B cell (primary cell): ENCODE data around the gene PRKAR2A.

Experiments
- CTCF ChIP-seq: fragments of 200-600 bp; IDR thresholded peaks from one replicate; pipeline ENCODE4 v1.8.0; 2022; ENCODE audit warnings: antibody characterized with exemption, mild to moderate bottlenecking
- EZH2 ChIP-seq: IDR thresholded peaks from 2 replicates; pipeline ENCODE4 v1.6.1; 2012; ENCODE audit warnings: borderline replicate concordance, low read depth, mild to moderate bottlenecking, moderate library complexity, low read length; ENCODE audit not compliant: insufficient read depth, poor library complexity, severe bottlenecking

GRCh38 chr3:48776854-48777253, 70.8 kb downstream of the PRKAR2A start:
- TF ChIP-seq CTCF: no peak
- TF ChIP-seq EZH2: no peak
